HEK293T (cell line): ENCODE measurements around the gene CYP26B1.

ENCODE experiments used
- CTCF ChIA-PET: fragments of 350-600 bp; formaldehyde crosslinking; extraction: SDS; loops from one replicate; lab custom pipeline; 2021; ENCODE audit warnings: antibody characterized with exemption, inconsistent platforms; lab: Yijun Ruan, JAX
- POLR2A ChIA-PET: fragments of 350-600 bp; formaldehyde crosslinking; extraction: SDS; loops from one replicate; lab custom pipeline; 2020; ENCODE audit warnings: antibody characterized with exemption, inconsistent platforms; lab: Yijun Ruan, JAX
- DNase-seq: peaks from one replicate; pipeline ENCODE4 v3.0.0; 2012; ENCODE audit warnings: mixed read lengths; ENCODE audit errors: extremely low spot score
- ARNT ChIP-seq: fragments of 450-650 bp; IDR thresholded peaks from 2 replicates; pipeline ENCODE4 v1.6.1; 2017; ENCODE audit warnings: mild to moderate bottlenecking
- BHLHE40 ChIP-seq: fragments of 450-650 bp; IDR thresholded peaks from 2 replicates; pipeline ENCODE4 v1.6.1; 2016; ENCODE audit warnings: mild to moderate bottlenecking, moderate library complexity, borderline replicate concordance
- CTBP1 ChIP-seq: fragments of 450-650 bp; IDR thresholded peaks from 2 replicates; pipeline ENCODE4 v1.6.1; 2016; ENCODE audit warnings: borderline replicate concordance
- ELF4 ChIP-seq: fragments of 450-650 bp; IDR thresholded peaks from 2 replicates; pipeline ENCODE4 v1.6.1; 2017; ENCODE audit warnings: antibody characterized with exemption
- FOXA1 ChIP-seq: fragments of 450-650 bp; IDR thresholded peaks from 2 replicates; pipeline ENCODE4 v1.6.1; 2016; ENCODE audit warnings: mild to moderate bottlenecking
- FOXK2 ChIP-seq: fragments of 450-650 bp; IDR thresholded peaks from 2 replicates; pipeline ENCODE4 v1.6.1; 2016; ENCODE audit warnings: mild to moderate bottlenecking
- FOXM1 ChIP-seq: fragments of 450-650 bp; IDR thresholded peaks from 2 replicates; pipeline ENCODE4 v1.6.1; 2017; ENCODE audit warnings: mild to moderate bottlenecking, borderline replicate concordance
- HDGF ChIP-seq: fragments of 450-650 bp; IDR thresholded peaks from 2 replicates; pipeline ENCODE4 v1.6.1; 2017; ENCODE audit warnings: antibody characterized with exemption, borderline replicate concordance
- L3MBTL2 ChIP-seq: fragments of 450-650 bp; conservative IDR thresholded peaks from 2 replicates; pipeline ENCODE4 v1.6.1; 2016; ENCODE audit warnings: mild to moderate bottlenecking
- LEF1 ChIP-seq: fragments of 450-650 bp; IDR thresholded peaks from 2 replicates; pipeline ENCODE4 v1.6.1; 2017; ENCODE audit warnings: mild to moderate bottlenecking, borderline replicate concordance
- NFRKB ChIP-seq: fragments of 450-650 bp; IDR thresholded peaks from 2 replicates; pipeline ENCODE4 v1.6.1; 2016; ENCODE audit warnings: mild to moderate bottlenecking, moderate library complexity
- PKNOX1 ChIP-seq: fragments of 450-650 bp; IDR thresholded peaks from 2 replicates; pipeline ENCODE4 v1.6.1; 2016
- SP1 ChIP-seq: fragments of 450-650 bp; IDR thresholded peaks from 2 replicates; pipeline ENCODE4 v1.6.1; 2017
- SUZ12 ChIP-seq: fragments of 450-650 bp; IDR thresholded peaks from 2 replicates; pipeline ENCODE4 v1.6.1; 2016; ENCODE audit warnings: mild to moderate bottlenecking
- TARDBP ChIP-seq: fragments of 450-650 bp; IDR thresholded peaks from 2 replicates; pipeline ENCODE4 v1.6.1; 2016
- ZNF384 ChIP-seq: fragments of 450-650 bp; IDR thresholded peaks from 2 replicates; pipeline ENCODE4 v1.6.1; 2016

Gene CYP26B1

GRCh38 chr2:72097276-72097675 is 50.4 kb downstream of the CYP26B1 start:
- no peak for TF ChIP-seq FOXK2
- TF ChIP-seq FOXM1 = no peak
- TF ChIP-seq NFRKB = no peak
- TF ChIP-seq PKNOX1 = no peak
- no peak for TF ChIP-seq L3MBTL2
- no peak for TF ChIP-seq HDGF
- TF ChIP-seq FOXA1 = no peak
- TF ChIP-seq LEF1 = no peak
- no peak for TF ChIP-seq ZNF384
- no peak for TF ChIP-seq CTBP1
- no peak for TF ChIP-seq ARNT
- no peak for TF ChIP-seq BHLHE40
- TF ChIP-seq SP1 = no peak
- TF ChIP-seq ELF4 = no peak
- no peak for TF ChIP-seq TARDBP
- TF ChIP-seq SUZ12 = no peak
- CTCF ChIA-PET = interaction anchor here (1.0 kb wide), 1 partner anchor 53 kb away, joined by 3 read pairs; no protein-coding TSS in a partner anchor
- POLR2A ChIA-PET = no interaction called here
- no peak for DNase-seq

- CTCF ChIA-PET = no interaction called here
- POLR2A ChIA-PET = no interaction called here
- TF ChIP-seq BHLHE40 (no peak), PKNOX1 (no peak), SUZ12 (no peak), FOXA1 (no peak), ARNT (no peak), ZNF384 (no peak), L3MBTL2 (no peak), NFRKB (no peak), SP1 (no peak), FOXK2 (no peak), HDGF (no peak), CTBP1 (no peak), TARDBP (no peak), FOXM1 (no peak), ELF4 (no peak), LEF1 (no peak)
- DNase-seq = no peak
Observed at GRCh38 chr2:72096181-72096580, 51.5 kb downstream of the CYP26B1 start.

GRCh38 chr2:72095364-72095763 is 52.3 kb downstream of the CYP26B1 start:
- no peak for TF ChIP-seq LEF1
- no peak for TF ChIP-seq CTBP1
- no peak for TF ChIP-seq TARDBP
- TF ChIP-seq HDGF = no peak
- TF ChIP-seq ARNT = no peak
- TF ChIP-seq ZNF384 = no peak
- no peak for TF ChIP-seq L3MBTL2
- TF ChIP-seq NFRKB = no peak
- TF ChIP-seq ELF4 = no peak
- no peak for TF ChIP-seq FOXM1
- TF ChIP-seq PKNOX1 = no peak
- ChIA-PET POLR2A (no interaction called here), CTCF (no interaction called here)
- DNase-seq = no peak

- DNase-seq = no peak
- TF ChIP-seq BHLHE40 (no peak), L3MBTL2 (no peak), SUZ12 (no peak), FOXM1 (no peak)
- ChIA-PET POLR2A (no interaction called here), CTCF (no interaction called here)
Observed at GRCh38 chr2:72094701-72095100, 53.0 kb downstream of the CYP26B1 start.

GRCh38 chr2:72092111-72092510 is 55.6 kb downstream of the CYP26B1 start:
- CTCF ChIA-PET = no interaction called here
- no peak for DNase-seq
- POLR2A ChIA-PET = no interaction called here
- TF ChIP-seq ZNF384 (no peak), NFRKB (no peak)

- ChIA-PET POLR2A (no interaction called here), CTCF (no interaction called here)
- no peak for DNase-seq
- TF ChIP-seq NFRKB (no peak), ZNF384 (no peak), PKNOX1 (no peak), FOXK2 (no peak), FOXM1 (no peak), ARNT (no peak), CTBP1 (no peak), SUZ12 (no peak), HDGF (no peak), L3MBTL2 (no peak), FOXA1 (no peak), BHLHE40 (no peak), LEF1 (no peak), SP1 (no peak), ELF4 (no peak), TARDBP (no peak)
Observed at GRCh38 chr2:72090781-72091482, 56.7 kb downstream of the CYP26B1 start.
